Right atrium auricular region (tissue), 2 donors: Measurements from ENCODE around the gene GJB4. TPM values are rescaled to one million over a fixed set of nuclear protein-coding genes. Genes with fewer than 3 reads are reported as not detected.

Experiments
- DNase-seq: peaks from one replicate; pipeline ENCODE4 v3.0.0-alpha.2; 2019; ENCODE audit warnings: low spot score
- H3K27ac ChIP-seq, 2 donors: fragments of 200-600 bp; sonication (generic); 1 replicate in 1 of 2; 2 replicates in 1 of 2; pipeline ENCODE4 v1.5.1; 2016 to 2019
- H3K27me3 ChIP-seq, 2 donors: fragments of 200-600 bp; sonication (generic); one replicate each; pipeline versions ENCODE4 v1.5.1 to v1.6.0; 2017 to 2019
- H3K36me3 ChIP-seq: fragments of 200-600 bp; sonication (generic); one replicate; pipeline ENCODE4 v1.5.1; 2016
- H3K4me1 ChIP-seq, 2 donors: fragments of 200-600 bp; sonication (generic); one replicate each; pipeline versions ENCODE4 v1.5.1 to v1.6.0; 2017 to 2019
- H3K4me3 ChIP-seq, 2 donors: fragments of 200-600 bp; sonication (generic); 1 replicate in 1 of 2; 2 replicates in 1 of 2; pipeline ENCODE4 v1.5.1; 2017 to 2019; ENCODE audit warnings: mild to moderate bottlenecking in 1 of 2, moderate library complexity in 1 of 2
- H3K9me3 ChIP-seq, 2 donors: fragments of 200-600 bp; sonication (generic); one replicate each; pipeline ENCODE4 v1.5.1; 2019
- CTCF ChIP-seq, 2 donors: fragments of 200-600 bp; sonication (generic); IDR thresholded peaks; one replicate each; pipeline ENCODE4 v1.5.1; 2019; ENCODE audit warnings: antibody characterized with exemption in 2 of 2
- total RNA-seq, 2 donors: library from RNA; depleted of rRNA; stranded (reverse); fragments of >200 nt; gene quantifications; one replicate each; pipeline ENCODE4 v1.1.0, GENCODE V29; 2016

GJB4 gene
- total RNA-seq, 2 donors from 2014 or later: not detected

GRCh38 chr1:34744851-34745250 is 14.7 kb upstream of the GJB4 start:
- peaks cover 0 to 2% of the 10 kb centered on the region in 2 donors for H3K4me1 ChIP-seq
- H3K27ac ChIP-seq: no peak overlapping the region
- H3K27me3 ChIP-seq: no peaks in the 10 kb centered on the region
- H3K9me3 ChIP-seq: no peaks in the 10 kb centered on the region
- H3K4me3 ChIP-seq: no peak overlapping the region
- no peak for TF ChIP-seq CTCF (IDR thresholded peaks at IDR 0.05)
- no peak for DNase-seq
- H3K36me3 ChIP-seq: no peaks in the 10 kb centered on the region

- H3K27me3 ChIP-seq: no peaks in the 10 kb centered on the region
- no peak for TF ChIP-seq CTCF (IDR thresholded peaks at IDR 0.05)
- DNase-seq: no peak
- no peak overlapping the region for H3K4me3 ChIP-seq
- no peaks in the 10 kb centered on the region for H3K9me3 ChIP-seq
- H3K27ac ChIP-seq: no peak overlapping the region
- no peaks in the 10 kb centered on the region for H3K36me3 ChIP-seq
- peaks cover 0 to 5% of the 10 kb centered on the region in 2 donors for H3K4me1 ChIP-seq
These were observed 13.9 kb upstream of the GJB4 start for GRCh38 chr1:34745666-34746065.

GRCh38 chr1:34746101-34746500 is 13.4 kb upstream of the GJB4 start:
- no peaks in the 10 kb centered on the region for H3K36me3 ChIP-seq
- H3K9me3 ChIP-seq: no peaks in the 10 kb centered on the region
- H3K27ac ChIP-seq: no peak overlapping the region
- no peaks in the 10 kb centered on the region for H3K27me3 ChIP-seq
- no peak for TF ChIP-seq CTCF (IDR thresholded peaks at IDR 0.05)
- no peak overlapping the region for H3K4me3 ChIP-seq
- peaks cover 0 to 5% of the 10 kb centered on the region in 2 donors for H3K4me1 ChIP-seq
- DNase-seq: no peak

- DNase-seq: no peak
- Histone ChIP-seq H3K4me3 (no peak overlapping the region), H3K36me3 (no peaks in the 10 kb centered on the region), H3K27ac (no peak overlapping the region), H3K4me1 (peaks cover 0 to 5% of the 10 kb centered on the region in 2 donors), H3K9me3 (no peaks in the 10 kb centered on the region), H3K27me3 (no peaks in the 10 kb centered on the region)
- TF ChIP-seq CTCF (IDR thresholded peaks at IDR 0.05): no peak
These were observed 12.5 kb upstream of the GJB4 start for GRCh38 chr1:34746785-34747637.

GRCh38 chr1:34747638-34747941 is 11.9 kb upstream of the GJB4 start:
- H3K36me3 ChIP-seq: no peaks in the 10 kb centered on the region
- H3K9me3 ChIP-seq: no peaks in the 10 kb centered on the region
- no peak for DNase-seq
- H3K27me3 ChIP-seq: no peaks in the 10 kb centered on the region
- H3K4me3 ChIP-seq: no peak overlapping the region
- peaks cover 0 to 5% of the 10 kb centered on the region in 2 donors for H3K4me1 ChIP-seq
- TF ChIP-seq CTCF (IDR thresholded peaks at IDR 0.05): no peak
- H3K27ac ChIP-seq: no peak overlapping the region

GRCh38 chr1:34749992-34750391 is 9.5 kb upstream of the GJB4 start:
- no peak overlapping the region for H3K27ac ChIP-seq
- DNase-seq: no peak
- H3K4me3 ChIP-seq: no peak overlapping the region
- no peaks in the 10 kb centered on the region for H3K27me3 ChIP-seq
- peaks cover 0 to 5% of the 10 kb centered on the region in 2 donors for H3K4me1 ChIP-seq
- no peaks in the 10 kb centered on the region for H3K9me3 ChIP-seq
- no peaks in the 10 kb centered on the region for H3K36me3 ChIP-seq
- TF ChIP-seq CTCF (IDR thresholded peaks at IDR 0.05): no peak
